GM13977 (cell line): Measurements from ENCODE around the gene YTHDF1.

Source experiments
- DNase-seq: peaks from one replicate; pipeline ENCODE4 v3.0.0; 2012; ENCODE audit warnings: low spot score
- CTCF ChIP-seq: IDR thresholded peaks from 2 replicates; pipeline ENCODE4 v1.5.1; 2012; ENCODE audit warnings: mild to moderate bottlenecking, control low read depth; ENCODE audit not compliant: insufficient read depth; ENCODE audit errors: extremely low read depth, missing control alignments
- in situ Hi-C: fragments of 300-500 bp; cut with MboI; formaldehyde crosslinking; loops from one replicate; pipeline ENCODE4 v1.12.0; 2022; ENCODE audit warnings: low sequenced_read_pairs, low pct_unique_long_range_greater_than_20kb, mixed read lengths, inconsistent platforms; ENCODE audit not compliant: unreplicated experiment

YTHDF1 gene

GRCh38 chr20:63150391-63150898, 65.5 kb downstream of the YTHDF1 start:
- in situ Hi-C loops, result no loop called here
- TF ChIP-seq CTCF, result no peak
- DNase-seq, result no peak

GRCh38 chr20:63149531-63150192, 66.3 kb downstream of the YTHDF1 start:
- no peak for TF ChIP-seq CTCF
- in situ Hi-C loops, result no loop called here
- no peak for DNase-seq

- in situ Hi-C loops, result no loop called here
Measured at GRCh38 chr20:63148696-63149095, 67.2 kb downstream of the YTHDF1 start.

GRCh38 chr20:63147532-63147931, 68.4 kb downstream of the YTHDF1 start:
- in situ Hi-C loops, result no loop called here
- no peak for TF ChIP-seq CTCF
- DNase-seq, result no peak

More at GRCh38 chr20:63148696-63149095, 67.2 kb downstream of the YTHDF1 start:
- no peak for DNase-seq
- no peak for TF ChIP-seq CTCF
